Loucy (cell line): ENCODE data around the gene EPHB3.

Experiments used
- H2AFZ ChIP-seq: fragments of 200-600 bp; sonication (generic); 2 replicates; pipeline ENCODE4 v1.6.0; 2016; ENCODE audit warnings: antibody characterized with exemption, mild to moderate bottlenecking, low read length, moderate library complexity
- H3F3A ChIP-seq: fragments of 200-600 bp; 2 replicates; pipeline ENCODE4 v1.6.0; 2016; ENCODE audit warnings: antibody characterized with exemption, low read depth, mild to moderate bottlenecking
- H3K27me3 ChIP-seq: fragments of 200-600 bp; sonication (generic); 2 replicates; pipeline ENCODE4 v1.6.1; 2014; ENCODE audit warnings: low read length, mild to moderate bottlenecking; ENCODE audit not compliant: insufficient read depth, poor library complexity, severe bottlenecking
- H3K36me3 ChIP-seq: fragments of 200-600 bp; sonication (generic); 2 replicates; pipeline ENCODE4 v1.6.1; 2016; ENCODE audit warnings: low read length; ENCODE audit not compliant: insufficient read depth
- H3K4me1 ChIP-seq: fragments of 200-600 bp; sonication (generic); 2 replicates; pipeline ENCODE4 v1.5.1; 2014; ENCODE audit warnings: low read length, mild to moderate bottlenecking; ENCODE audit not compliant: insufficient read depth, poor library complexity, severe bottlenecking
- H3K4me2 ChIP-seq: fragments of 200-600 bp; sonication (generic); 2 replicates; pipeline ENCODE4 v1.6.0; 2014; ENCODE audit warnings: antibody characterized with exemption, low read length, low read depth, mild to moderate bottlenecking; ENCODE audit not compliant: poor library complexity, severe bottlenecking
- H3K4me3 ChIP-seq: fragments of 200-600 bp; sonication (generic); 2 replicates; pipeline ENCODE4 v1.5.1; 2014; ENCODE audit warnings: low read length, mild to moderate bottlenecking, mixed read lengths; ENCODE audit not compliant: poor library complexity, severe bottlenecking
- H3K79me2 ChIP-seq: fragments of 200-600 bp; sonication (generic); 2 replicates; pipeline ENCODE4 v1.6.1; 2014; ENCODE audit warnings: low read length; ENCODE audit not compliant: insufficient read depth
- H3K9ac ChIP-seq: fragments of 200-600 bp; sonication (generic); 2 replicates; pipeline ENCODE4 v1.6.0; 2014; ENCODE audit warnings: mild to moderate bottlenecking, low read depth, low read length, moderate library complexity; ENCODE audit not compliant: poor library complexity, severe bottlenecking
- H3K9me2 ChIP-seq: fragments of 200-600 bp; sonication (generic); replicated peaks from 2 replicates; pipeline ENCODE4 v1.6.1; 2016; ENCODE audit warnings: low read depth, low read length, mixed read lengths
- H3K9me3 ChIP-seq: fragments of 200-600 bp; sonication (generic); 2 replicates; pipeline ENCODE4 v1.6.1; 2014; ENCODE audit warnings: mild to moderate bottlenecking, antibody characterized with exemption, low read length, low read depth; ENCODE audit not compliant: insufficient read depth
- H4K20me1 ChIP-seq: fragments of 200-600 bp; sonication (generic); 2 replicates; pipeline ENCODE4 v1.6.0; 2014; ENCODE audit warnings: antibody characterized with exemption, low read length, mild to moderate bottlenecking; ENCODE audit not compliant: insufficient read depth, poor library complexity, severe bottlenecking
- EZH2phosphoT487 ChIP-seq: fragments of 200-600 bp; IDR thresholded peaks from 2 replicates; pipeline ENCODE4 v1.6.1; 2018; ENCODE audit warnings: antibody characterized with exemption, mild to moderate bottlenecking, moderate library complexity, borderline replicate concordance
- TF ChIP-seq, protein P1 (sequence below): fragments of 200-600 bp; sonication (generic); conservative IDR thresholded peaks from 2 replicates; pipeline ENCODE4 v1.5.1; 2014; ENCODE audit warnings: mild to moderate bottlenecking, antibody characterized with exemption, low read length

The EPHB3 gene

DNA sequence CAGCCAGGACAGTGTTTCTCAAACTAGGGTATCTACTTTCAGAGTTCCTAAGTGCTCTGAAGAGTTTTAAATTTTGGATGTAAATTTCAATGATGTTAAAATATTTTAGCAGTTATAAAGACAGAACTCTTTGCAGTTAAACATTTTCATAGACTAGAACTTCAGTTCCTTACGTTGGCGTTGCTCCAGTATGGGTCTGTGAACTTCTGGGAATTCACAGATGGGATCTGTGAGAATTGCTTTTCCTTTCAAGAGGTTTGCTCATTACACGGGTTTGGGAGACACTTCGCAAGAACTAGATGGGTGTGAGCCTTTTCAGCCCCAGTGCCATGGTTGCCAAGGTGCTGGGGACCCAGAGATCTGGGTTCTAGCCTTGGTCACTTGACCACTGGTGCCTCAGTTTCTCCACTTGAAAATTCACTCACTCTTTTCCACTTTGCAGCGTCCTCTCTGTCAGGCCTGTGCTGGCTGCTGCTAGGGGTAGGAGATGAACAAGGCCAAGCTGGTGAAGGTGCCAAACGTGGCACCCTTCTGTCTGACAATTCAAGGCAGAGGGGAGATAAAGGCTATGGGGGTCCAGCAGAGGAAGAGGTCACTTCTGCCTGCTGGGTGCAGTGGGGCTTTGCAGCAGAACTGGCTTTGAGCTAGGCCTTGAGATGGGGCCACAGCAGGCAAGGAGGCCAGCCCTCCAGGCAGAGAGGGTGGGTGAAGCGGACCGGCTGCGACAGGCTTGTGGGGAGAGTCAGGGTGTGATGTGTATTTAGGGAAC, 48.1 kb downstream of the EPHB3 start:
- Histone ChIP-seq H3F3A (no peaks in the 10 kb centered on the region), H3K9me2 (no peaks in the 10 kb centered on the region), H3K36me3 (no peaks in the 10 kb centered on the region), H3K79me2 (no peaks in the 10 kb centered on the region), H3K4me2 (no peak overlapping the region), H3K4me1 (peaks cover 8% of the 10 kb centered on the region), H3K9me3 (no peaks in the 10 kb centered on the region), H3K27me3 (no peaks in the 10 kb centered on the region), H2AFZ (no peak overlapping the region), H3K9ac (no peak overlapping the region), H3K4me3 (no peak overlapping the region), H4K20me1 (no peaks in the 10 kb centered on the region)
- no peak for TF ChIP-seq EZH2phosphoT487
- TF ChIP-seq, protein P1, sequence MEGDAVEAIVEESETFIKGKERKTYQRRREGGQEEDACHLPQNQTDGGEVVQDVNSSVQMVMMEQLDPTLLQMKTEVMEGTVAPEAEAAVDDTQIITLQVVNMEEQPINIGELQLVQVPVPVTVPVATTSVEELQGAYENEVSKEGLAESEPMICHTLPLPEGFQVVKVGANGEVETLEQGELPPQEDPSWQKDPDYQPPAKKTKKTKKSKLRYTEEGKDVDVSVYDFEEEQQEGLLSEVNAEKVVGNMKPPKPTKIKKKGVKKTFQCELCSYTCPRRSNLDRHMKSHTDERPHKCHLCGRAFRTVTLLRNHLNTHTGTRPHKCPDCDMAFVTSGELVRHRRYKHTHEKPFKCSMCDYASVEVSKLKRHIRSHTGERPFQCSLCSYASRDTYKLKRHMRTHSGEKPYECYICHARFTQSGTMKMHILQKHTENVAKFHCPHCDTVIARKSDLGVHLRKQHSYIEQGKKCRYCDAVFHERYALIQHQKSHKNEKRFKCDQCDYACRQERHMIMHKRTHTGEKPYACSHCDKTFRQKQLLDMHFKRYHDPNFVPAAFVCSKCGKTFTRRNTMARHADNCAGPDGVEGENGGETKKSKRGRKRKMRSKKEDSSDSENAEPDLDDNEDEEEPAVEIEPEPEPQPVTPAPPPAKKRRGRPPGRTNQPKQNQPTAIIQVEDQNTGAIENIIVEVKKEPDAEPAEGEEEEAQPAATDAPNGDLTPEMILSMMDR = no peak

DNA sequence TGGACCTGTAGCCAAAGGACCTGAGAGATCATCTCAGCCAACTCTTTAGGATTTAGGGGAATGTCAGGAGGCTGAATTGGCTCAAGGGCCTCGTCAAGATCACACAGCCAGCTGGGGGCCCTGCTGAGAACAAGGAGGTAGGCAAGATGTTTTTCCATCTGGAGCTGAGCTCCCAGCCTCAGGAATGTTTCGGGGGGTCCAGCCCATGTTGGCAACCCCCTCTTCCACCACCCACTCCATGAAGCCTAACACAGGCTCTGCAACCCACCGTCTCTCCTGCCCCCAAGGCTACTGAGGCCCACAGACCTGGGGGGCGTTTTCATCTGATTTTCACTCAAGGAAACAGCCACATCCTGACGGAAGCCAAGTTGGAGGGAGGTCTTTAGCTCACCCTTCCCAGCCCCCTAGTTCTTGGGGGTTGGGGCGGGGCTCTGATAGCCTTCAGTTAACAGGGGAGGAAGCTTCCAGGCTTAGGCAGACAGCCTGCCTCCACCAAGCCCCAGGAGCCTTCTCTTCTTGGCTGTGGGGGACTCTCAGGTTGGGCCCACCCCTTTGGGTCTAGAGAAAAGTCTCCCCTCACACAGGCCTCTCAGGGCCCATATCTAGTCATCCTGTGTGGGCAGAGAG, 48.8 kb downstream of the EPHB3 start:
- Histone ChIP-seq H3F3A (no peaks in the 10 kb centered on the region), H3K9me3 (no peaks in the 10 kb centered on the region), H4K20me1 (no peaks in the 10 kb centered on the region), H3K27me3 (no peaks in the 10 kb centered on the region), H3K9me2 (no peaks in the 10 kb centered on the region), H3K4me3 (no peak overlapping the region), H2AFZ (no peak overlapping the region), H3K79me2 (no peaks in the 10 kb centered on the region), H3K36me3 (no peaks in the 10 kb centered on the region), H3K4me2 (no peak overlapping the region), H3K9ac (no peak overlapping the region), H3K4me1 (peaks cover 8% of the 10 kb centered on the region)
- TF ChIP-seq EZH2phosphoT487 = no peak
- TF ChIP-seq, protein P1 = no peak

DNA sequence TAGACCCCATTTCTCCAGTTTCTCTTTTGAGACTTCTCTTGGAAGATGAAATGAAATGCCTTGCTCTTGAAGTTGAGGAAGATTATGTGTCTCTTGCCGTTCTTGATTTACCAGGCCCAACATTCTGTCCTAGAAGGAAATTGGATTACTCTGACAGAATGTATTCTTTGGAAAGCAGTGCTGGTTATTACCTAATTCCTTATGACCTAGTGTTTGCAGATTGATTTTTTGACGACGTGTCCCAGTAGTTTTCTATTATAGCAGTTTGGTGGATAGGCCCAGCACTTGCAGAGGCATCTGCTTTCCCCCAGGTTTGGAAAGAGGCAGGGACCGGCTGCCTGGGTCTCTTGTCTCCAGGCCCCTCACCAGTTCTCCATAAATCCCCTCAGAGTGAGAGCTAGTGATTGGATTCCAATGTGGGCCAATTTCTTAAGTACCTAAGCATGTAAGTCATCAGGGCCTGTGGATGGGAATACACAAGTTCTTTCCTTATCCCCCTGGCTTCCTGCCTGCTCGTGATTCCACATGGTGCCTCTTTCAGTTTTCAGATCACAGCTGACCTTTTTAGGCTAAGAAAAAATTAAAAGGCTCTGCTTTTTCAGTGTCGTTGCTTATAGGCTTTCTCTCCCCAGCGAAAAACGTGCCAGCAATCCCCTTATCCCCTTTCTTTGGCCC, 50.2 kb downstream of the EPHB3 start:
- H3F3A ChIP-seq = no peaks in the 10 kb centered on the region

More for the DNA sequence above, 50.2 kb downstream of the EPHB3 start:
- TF ChIP-seq EZH2phosphoT487 = no peak
- TF ChIP-seq, protein P1 = no peak
- H3K9ac ChIP-seq = no peak overlapping the region
- no peaks in the 10 kb centered on the region for H3K36me3 ChIP-seq
- peaks cover 8% of the 10 kb centered on the region for H3K4me1 ChIP-seq
- no peaks in the 10 kb centered on the region for H3K27me3 ChIP-seq
- no peaks in the 10 kb centered on the region for H3K9me2 ChIP-seq
- H3K79me2 ChIP-seq = no peaks in the 10 kb centered on the region
- H3K4me3 ChIP-seq = no peak overlapping the region
- no peaks in the 10 kb centered on the region for H3K9me3 ChIP-seq
- H4K20me1 ChIP-seq = no peaks in the 10 kb centered on the region
- no peak overlapping the region for H3K4me2 ChIP-seq
- no peak overlapping the region for H2AFZ ChIP-seq
